IPS-18a (cell line): Measurements from ENCODE around the gene AXIN2.
A peak's percentile ranks its signal among the peaks of the same experiment; 100 is the strongest.

ENCODE experiments used
- H3K27ac ChIP-seq: one replicate; pipeline ENCODE4 v1.5.1; 2013; ENCODE audit warnings: low read length
- H3K27me3 ChIP-seq: one replicate; pipeline ENCODE4 v1.6.1; 2013; ENCODE audit warnings: mild to moderate bottlenecking, low read length; ENCODE audit not compliant: control insufficient read depth, insufficient read depth
- H3K36me3 ChIP-seq: one replicate; pipeline ENCODE4 v1.6.1; 2013; ENCODE audit warnings: low read depth, low read length; ENCODE audit not compliant: control insufficient read depth
- H3K4me1 ChIP-seq: one replicate; pipeline ENCODE4 v1.6.1; 2013; ENCODE audit warnings: low read depth, low read length; ENCODE audit not compliant: control insufficient read depth
- H3K4me3 ChIP-seq: one replicate; pipeline ENCODE4 v1.5.1; 2013; ENCODE audit warnings: low read length
- H3K9ac ChIP-seq: one replicate; pipeline ENCODE4 v1.6.1; 2013; ENCODE audit warnings: mild to moderate bottlenecking, low read length, moderate library complexity
- H3K9me3 ChIP-seq: one replicate; pipeline ENCODE4 v1.6.1; 2013; ENCODE audit warnings: low read depth, low read length; ENCODE audit not compliant: control insufficient read depth

Gene AXIN2

DNA sequence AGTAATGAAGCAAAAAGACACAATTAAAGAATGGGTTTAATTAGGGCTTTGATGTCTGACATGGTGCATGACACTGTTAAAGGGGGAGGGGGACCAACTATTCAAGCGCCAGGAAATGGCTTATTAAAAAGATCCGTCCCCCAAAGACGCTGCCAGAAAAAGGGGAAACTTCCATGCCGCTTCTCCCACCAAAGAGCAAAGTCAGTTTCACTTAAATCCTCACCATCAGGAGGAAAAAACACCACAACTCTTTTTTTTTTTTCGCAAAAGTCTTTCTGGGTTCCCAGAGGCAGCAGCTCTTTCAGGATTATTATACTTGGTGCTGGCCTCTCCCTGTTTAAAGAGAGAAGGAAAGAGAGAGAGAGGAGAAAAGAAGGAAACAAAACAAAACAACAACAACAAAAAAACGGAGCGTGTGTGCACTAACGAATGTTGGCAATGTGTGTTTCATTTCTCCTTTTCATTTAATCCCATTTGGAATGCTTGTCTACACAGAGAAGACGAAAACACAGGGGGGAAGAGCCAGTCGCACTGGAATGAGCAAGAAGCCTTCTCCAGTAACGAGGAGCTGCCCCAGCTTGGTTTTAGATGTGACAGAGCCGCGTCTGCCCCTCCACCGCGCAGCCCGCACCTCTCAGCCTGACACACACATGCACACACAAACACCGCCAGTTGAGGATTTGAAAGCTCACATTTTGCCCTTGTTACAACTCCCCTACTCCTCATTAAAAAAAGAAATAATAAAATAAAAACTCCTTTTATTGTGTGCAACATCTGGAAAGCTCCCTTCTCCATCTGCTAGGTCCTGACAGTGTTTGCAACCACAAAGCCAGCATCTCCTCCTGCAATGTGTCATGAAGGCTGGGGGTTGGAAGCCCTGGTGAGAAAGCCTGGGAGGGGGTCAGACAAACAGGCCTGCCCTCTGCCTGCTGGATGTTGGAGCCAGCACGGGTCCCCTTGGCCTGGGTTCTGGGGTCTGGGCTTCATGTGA lies 32.7 kb upstream of the AXIN2 start:
- Histone ChIP-seq H3K27ac (no peak overlapping the region), H3K4me3 (peak overlapping the region; percentile 48), H3K9ac (no peak overlapping the region)

DNA sequence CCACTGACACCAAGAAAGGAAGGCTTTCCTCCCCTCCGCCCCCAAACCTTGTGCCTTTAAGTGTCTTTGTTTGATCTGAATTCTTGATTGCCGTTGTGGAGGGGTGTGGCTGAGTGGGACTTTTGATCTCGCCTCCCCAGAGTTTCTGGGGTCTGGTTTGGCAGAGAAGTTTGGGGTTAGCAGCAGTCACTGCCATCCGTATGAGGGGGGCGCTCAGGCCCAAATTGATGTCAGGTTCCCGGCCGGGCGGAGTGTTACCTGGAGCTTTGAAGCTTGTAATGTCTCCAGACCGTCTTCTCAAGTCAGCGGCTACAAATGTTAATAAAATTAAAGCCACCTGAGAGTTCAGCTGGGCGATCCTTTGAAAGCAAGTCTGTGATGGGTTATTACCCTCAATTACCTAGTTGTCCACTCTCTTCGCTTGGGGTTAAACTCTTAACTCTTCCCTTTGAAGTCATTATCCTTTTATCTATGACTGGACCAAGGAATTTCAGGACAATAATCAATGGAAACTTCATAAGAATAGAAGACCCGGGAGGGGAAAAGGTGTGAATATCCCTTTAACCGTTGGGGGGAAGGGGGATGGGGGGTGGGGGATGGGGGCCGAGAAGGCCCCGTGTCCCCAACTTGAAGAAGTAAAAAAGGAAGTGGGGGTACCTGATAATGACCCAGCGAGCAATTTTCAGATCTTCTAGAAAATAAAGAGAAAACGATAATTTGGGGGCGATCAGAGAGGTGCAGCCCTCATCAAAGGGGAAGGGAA lies 31.8 kb upstream of the AXIN2 start:
- H3K9ac ChIP-seq = no peak overlapping the region
- H3K4me3 ChIP-seq = peak overlapping the region; percentile 48
- no peak overlapping the region for H3K27ac ChIP-seq
- H3K36me3 ChIP-seq = no peaks in the 10 kb centered on the region
- no peaks in the 10 kb centered on the region for H3K9me3 ChIP-seq
- H3K4me1 ChIP-seq = peaks cover 27% of the 10 kb centered on the region
- H3K27me3 ChIP-seq = peaks cover 8% of the 10 kb centered on the region

More for the DNA sequence above, 32.7 kb upstream of the AXIN2 start:
- no peaks in the 10 kb centered on the region for H3K36me3 ChIP-seq
- H3K9me3 ChIP-seq = no peaks in the 10 kb centered on the region
- peaks cover 27% of the 10 kb centered on the region for H3K4me1 ChIP-seq
- H3K27me3 ChIP-seq = peaks cover 8% of the 10 kb centered on the region

DNA sequence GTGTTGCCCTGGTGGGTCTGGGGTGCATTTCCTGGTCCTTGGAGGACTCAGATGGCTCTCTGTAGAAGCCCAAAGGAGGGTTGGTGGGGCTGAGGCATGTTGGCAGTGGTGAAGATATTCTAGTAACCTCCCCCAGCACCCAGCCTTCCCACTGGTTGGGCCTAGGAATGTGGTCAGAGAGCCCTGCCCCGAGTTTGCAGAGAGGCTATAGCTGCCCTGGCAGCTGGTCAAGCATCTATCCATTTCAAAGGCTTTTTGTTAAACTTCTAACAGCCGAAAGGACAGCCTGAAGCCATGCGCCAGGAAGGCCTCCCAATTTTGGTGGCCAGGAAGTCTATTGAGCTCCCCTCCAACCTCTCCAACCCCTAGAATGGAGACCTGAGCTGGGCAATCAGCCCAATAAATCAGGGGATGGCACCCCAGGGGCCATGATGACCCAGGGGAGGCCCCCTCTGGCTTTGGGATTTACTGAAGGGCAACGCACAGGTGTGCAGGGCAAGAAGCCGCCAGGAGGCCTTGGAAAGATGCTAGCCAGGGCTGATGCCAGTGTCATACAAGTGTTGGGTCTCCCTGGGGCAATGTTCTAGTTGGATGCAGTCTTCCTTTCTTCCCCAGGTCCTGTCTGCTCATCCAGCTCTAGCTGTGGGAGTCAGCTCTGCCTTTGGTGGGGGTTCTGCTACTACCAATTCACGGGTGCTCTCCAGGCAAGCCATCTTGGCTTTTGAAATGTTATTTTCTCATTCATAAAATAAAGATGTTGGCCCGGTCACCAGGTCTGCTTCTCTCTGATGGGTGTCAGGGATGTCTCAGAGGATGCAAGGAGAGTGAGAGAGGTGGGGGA lies 30.9 kb upstream of the AXIN2 start:
- Histone ChIP-seq H3K36me3 (no peaks in the 10 kb centered on the region), H3K27ac (no peak overlapping the region), H3K9me3 (no peaks in the 10 kb centered on the region), H3K4me1 (peaks cover 33% of the 10 kb centered on the region), H3K9ac (no peak overlapping the region), H3K27me3 (peaks cover 8% of the 10 kb centered on the region), H3K4me3 (no peak overlapping the region)

DNA sequence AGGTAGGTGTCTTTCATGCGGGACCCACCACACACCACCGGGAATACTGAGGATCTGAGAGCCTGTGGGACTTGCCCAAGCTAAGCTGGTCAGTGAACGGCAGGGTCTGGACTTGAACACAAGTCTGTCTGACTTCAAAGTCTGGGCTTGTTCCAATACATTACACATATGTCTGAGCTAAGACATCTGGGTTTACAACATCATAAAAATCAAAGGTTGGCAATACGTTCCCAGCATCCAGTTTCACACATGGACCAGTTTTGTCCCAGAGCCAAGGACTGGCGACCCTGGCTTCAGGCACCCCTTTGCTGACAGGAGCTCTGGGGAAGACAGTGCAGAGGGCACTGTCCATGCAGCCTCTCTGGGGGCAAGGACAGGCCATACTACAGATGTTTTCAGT lies 27.9 kb upstream of the AXIN2 start:
- Histone ChIP-seq H3K9ac (no peak overlapping the region), H3K36me3 (no peaks in the 10 kb centered on the region), H3K27ac (no peak overlapping the region), H3K27me3 (peaks cover 8% of the 10 kb centered on the region), H3K4me1 (peaks cover 33% of the 10 kb centered on the region), H3K9me3 (no peaks in the 10 kb centered on the region), H3K4me3 (no peak overlapping the region)

DNA sequence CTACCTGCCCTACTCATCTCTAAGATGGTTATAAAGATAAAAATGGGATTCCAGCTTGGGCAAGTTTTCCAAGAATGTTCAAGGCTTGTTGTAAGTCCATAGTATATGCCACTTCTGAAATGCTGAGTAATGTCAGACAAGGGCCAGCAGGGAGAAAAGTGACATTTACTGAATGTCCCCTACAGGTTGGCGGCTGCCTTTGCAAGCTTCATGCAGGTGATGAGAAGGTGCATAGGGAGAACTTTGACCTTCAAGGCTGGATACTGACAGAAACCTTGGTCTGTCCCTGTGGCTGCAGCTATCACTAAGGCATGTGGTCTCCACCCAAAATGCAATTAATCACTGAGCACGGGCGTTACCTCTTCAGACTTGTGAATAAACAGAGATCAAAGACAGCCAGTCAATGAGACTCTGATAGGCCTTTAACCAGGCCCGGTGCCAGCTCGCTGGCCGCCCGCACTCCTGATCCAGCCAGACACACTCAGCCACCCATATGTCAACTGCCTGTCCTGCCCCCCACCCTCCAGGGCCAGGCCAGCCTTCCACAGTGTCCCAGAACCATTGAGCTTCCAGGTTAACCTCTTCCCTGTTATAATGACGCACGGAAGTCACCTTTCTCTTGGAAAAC lies 26.8 kb upstream of the AXIN2 start:
- Histone ChIP-seq H3K27me3 (no peaks in the 10 kb centered on the region), H3K4me1 (peaks cover 26% of the 10 kb centered on the region), H3K4me3 (no peak overlapping the region), H3K9ac (no peak overlapping the region), H3K36me3 (no peaks in the 10 kb centered on the region), H3K9me3 (no peaks in the 10 kb centered on the region), H3K27ac (no peak overlapping the region)

DNA sequence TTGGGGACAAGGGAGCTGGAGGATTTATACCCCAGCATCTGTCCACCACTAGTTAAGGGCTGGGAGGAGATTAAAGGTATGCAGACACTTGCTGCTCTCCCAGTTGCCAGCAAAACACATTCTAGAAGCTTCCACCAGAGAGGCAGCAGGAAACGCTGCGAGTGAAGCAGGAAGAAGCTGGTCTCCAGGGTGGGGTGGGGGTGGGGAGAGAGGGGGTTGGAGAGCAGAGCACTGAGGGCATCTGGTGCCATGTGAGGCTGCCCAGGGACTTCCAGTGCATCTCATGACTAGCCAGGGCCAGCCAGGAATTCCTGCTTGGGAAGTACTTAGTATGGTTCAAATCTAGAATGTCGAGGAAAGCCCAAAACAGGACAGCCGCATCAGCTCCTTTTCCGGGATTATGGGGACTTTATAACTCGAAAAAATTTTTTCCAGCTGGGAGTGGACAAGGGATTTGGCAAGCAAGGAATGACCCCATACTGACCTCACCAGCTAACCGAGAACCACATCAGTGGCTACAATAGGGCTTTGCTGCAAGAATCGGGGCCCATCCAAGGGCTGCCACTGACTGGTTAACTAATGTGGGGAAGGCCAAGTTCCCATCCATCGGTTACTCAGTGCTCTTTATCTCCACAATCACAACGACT lies 26.2 kb upstream of the AXIN2 start:
- no peaks in the 10 kb centered on the region for H3K27me3 ChIP-seq
- no peaks in the 10 kb centered on the region for H3K9me3 ChIP-seq
- no peak overlapping the region for H3K27ac ChIP-seq
- H3K9ac ChIP-seq = no peak overlapping the region
- peaks cover 21% of the 10 kb centered on the region for H3K4me1 ChIP-seq
- H3K4me3 ChIP-seq = no peak overlapping the region
- no peaks in the 10 kb centered on the region for H3K36me3 ChIP-seq

DNA sequence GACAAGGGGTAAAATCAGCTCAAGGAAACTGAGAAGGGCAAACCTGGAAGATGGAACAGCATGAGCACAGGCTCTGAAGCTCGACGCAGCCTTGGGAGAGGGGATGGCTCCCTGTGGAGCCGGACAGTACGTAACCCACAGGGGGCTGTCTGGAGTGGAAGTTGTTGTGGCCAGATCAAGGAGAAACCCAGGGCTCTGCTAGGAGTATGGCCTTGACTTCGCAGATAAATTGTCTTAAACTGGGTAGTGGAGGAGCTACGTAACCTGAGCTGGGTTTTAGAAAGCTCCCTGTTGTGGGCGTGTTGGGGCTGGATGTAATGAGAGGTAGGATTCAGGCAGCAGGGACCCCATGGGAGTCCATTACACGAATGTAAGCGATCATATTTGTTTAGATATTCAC lies 25.5 kb upstream of the AXIN2 start:
- Histone ChIP-seq H3K4me3 (no peak overlapping the region), H3K36me3 (no peaks in the 10 kb centered on the region), H3K4me1 (peaks cover 14% of the 10 kb centered on the region), H3K27me3 (no peaks in the 10 kb centered on the region), H3K27ac (no peak overlapping the region), H3K9me3 (no peaks in the 10 kb centered on the region), H3K9ac (no peak overlapping the region)

DNA sequence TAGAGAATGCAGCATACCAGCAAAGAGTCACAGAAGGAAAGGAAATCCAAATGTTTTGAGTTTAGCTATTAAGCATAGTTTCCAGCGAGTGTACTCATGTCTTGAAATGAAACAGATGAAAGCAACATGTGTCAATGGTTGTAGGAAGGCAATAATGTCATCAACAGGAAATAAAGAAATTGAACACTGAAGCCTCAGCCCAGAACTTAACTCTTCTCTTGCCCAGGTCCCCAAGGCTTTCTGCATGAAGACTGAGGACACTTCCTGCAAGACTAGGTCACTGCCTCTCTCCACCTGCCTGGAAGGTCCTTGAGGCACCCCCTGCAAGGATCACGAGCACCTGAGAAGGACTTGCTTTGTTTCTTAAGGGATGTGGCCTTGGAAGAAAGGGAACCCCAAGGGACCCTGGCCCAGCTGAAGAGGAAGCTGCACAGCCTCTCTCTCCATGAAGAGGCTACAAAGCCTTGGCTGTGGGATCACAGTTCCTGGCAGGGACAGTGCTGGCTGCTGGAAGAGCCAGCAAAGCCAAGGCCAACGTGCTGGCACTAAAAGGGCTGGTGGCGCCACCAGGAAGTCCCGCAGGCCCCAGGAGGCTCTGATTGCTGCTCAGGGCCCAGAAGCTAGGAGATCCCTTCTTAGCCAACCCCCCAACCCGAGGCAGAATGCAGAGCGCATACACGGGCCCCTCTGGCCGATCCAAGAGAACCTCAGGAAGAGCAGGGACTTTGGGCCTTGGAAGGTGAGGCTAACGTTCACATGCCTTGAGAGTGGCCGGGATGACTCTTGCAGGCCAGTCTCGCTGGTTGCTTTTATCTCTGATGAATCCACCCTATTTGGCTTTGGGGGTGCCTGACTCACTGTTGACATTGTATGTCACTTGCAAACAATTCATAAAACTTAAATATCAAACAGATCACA lies 23.4 kb upstream of the AXIN2 start:
- no peaks in the 10 kb centered on the region for H3K9me3 ChIP-seq
- H3K27ac ChIP-seq = no peak overlapping the region
- H3K36me3 ChIP-seq = no peaks in the 10 kb centered on the region
- peaks cover 14% of the 10 kb centered on the region for H3K4me1 ChIP-seq
- H3K27me3 ChIP-seq = no peaks in the 10 kb centered on the region
- no peak overlapping the region for H3K9ac ChIP-seq
- H3K4me3 ChIP-seq = no peak overlapping the region

DNA sequence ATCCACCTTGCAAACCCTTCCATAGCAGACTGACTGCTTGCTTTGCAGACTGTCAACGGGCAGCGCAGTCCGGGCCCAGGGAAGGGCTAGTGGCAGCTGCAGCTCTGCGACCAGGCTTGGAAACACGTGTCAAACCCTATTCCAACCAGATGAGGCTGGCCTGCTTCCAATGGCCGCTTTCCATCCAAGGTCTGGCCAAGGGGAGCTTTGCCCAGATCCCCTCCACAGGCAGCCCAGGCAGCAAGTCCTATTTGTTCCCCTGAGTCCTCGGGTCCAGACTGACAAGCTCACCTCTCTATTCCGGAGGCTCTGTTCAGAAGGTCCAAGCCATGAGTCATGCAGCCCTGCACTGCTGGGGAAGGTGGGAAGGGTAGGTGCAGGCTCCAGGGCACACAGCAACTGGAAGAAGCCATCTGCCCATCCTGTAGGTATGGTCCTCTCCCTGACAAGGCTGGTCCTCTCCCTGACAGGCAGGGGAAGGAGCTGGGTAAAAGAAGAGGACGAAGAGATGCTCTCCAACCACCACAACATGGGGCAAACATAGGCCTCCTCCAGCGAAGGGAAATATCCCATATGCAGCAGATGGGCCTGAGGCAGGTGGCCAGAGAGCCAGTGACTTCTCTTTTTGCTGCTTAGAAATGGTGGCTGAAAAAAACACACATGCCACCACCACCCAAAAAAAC lies 22.6 kb upstream of the AXIN2 start:
- H3K9me3 ChIP-seq = no peaks in the 10 kb centered on the region
- peaks cover 14% of the 10 kb centered on the region for H3K4me1 ChIP-seq
- no peaks in the 10 kb centered on the region for H3K27me3 ChIP-seq
- H3K27ac ChIP-seq = no peak overlapping the region
- H3K36me3 ChIP-seq = no peaks in the 10 kb centered on the region
- H3K9ac ChIP-seq = no peak overlapping the region
- no peak overlapping the region for H3K4me3 ChIP-seq
